GM19467 (cell line): ENCODE data around the gene STX16.

ENCODE experiments used
- ATAC-seq: cut with Tn5 transposase; IDR thresholded peaks from one replicate; pipeline ENCODE4 v1.9.1; 2021; ENCODE audit warnings: mild to moderate bottlenecking, moderate library complexity; ENCODE audit not compliant: unreplicated experiment

STX16 gene

DNA sequence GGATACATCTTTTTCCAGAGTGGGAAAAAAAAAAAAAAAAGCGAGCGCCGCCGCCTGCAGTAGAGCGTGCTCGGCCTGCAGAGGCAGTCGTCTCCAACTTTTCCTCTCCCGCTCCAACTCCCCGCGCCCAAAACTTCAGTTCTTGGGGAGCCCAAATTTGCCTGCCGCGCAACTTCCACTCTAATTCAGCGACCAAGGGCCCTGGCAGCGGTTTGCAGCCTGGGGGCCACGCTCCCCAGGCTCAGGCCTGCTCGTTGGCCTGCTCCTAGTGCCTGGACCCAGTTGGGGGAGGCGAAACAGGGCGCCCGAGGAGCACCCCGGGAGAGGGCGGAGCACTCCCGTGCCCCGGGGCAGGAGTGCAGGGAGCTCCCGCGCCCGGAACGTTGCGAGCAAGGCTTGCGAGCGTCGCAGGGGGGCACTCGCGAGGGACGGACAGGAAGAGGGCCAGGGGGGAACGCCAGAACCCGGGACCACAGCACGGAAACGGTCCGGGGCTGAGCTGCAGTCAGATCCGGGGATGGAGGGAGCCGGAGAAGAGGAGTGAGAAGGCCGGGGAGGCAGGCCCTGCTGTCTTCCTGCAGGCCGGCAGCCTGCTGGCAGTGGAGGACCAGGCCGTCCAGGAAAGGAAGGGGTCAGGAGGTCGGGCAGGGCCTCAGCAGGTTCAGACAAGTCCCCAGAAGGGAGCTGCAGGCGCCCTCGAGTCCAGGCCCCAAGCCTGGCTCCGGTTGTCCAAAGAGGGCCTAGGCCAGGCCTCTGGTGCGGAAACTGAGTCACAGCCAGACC is at the start of gene STX16:
Gene STX16 (plus strand): TSS at position 508 of the 783 bp plus-strand sequence. CDS start 724 bp downstream, outside the sequence.
- peak; percentile 56 for ATAC-seq

GRCh38 chr20:58602124-58602523 is 49.0 kb upstream of the STX16 start:
- ATAC-seq = no peak

- no peak for ATAC-seq
These were observed 47.4 kb upstream of the STX16 start for GRCh38 chr20:58603721-58604120.

DNA sequence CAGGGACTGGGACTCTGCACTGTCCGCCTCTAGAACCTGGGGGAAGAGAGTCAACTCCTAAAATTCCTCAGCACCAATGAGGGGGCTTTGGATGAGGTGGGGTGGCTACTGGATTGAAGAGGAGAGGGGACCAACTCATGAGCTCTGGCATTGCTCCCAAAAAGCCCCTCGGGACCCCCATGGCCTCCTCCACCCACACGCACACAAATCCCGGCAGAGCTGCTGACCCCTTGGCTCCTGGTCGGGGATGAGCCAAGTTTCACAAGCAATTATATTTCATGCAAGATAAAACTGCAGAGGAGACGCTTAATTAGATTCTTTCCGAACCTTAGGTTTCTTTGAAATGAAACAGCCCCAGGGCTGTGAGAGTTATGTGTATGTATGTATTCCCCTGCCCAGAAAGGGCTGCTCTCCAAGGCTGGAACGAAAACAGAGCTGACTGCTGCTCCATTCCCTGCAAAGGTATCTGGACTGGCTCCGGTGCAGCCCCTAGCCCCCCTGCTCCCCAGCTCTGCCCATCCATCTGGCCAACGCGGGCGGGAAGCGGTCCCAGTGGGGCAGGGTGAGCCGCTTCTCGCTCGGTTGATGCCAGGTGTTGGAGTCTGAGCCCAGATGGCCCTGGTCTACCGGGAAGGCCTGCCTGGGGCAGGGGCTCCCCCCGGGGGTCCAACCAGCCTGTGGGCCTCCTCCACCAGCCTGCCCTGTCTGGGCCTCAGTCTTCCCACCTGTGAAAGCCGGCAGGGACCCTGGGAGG is 46.8 kb upstream of the STX16 start:
- ATAC-seq = no peak

DNA sequence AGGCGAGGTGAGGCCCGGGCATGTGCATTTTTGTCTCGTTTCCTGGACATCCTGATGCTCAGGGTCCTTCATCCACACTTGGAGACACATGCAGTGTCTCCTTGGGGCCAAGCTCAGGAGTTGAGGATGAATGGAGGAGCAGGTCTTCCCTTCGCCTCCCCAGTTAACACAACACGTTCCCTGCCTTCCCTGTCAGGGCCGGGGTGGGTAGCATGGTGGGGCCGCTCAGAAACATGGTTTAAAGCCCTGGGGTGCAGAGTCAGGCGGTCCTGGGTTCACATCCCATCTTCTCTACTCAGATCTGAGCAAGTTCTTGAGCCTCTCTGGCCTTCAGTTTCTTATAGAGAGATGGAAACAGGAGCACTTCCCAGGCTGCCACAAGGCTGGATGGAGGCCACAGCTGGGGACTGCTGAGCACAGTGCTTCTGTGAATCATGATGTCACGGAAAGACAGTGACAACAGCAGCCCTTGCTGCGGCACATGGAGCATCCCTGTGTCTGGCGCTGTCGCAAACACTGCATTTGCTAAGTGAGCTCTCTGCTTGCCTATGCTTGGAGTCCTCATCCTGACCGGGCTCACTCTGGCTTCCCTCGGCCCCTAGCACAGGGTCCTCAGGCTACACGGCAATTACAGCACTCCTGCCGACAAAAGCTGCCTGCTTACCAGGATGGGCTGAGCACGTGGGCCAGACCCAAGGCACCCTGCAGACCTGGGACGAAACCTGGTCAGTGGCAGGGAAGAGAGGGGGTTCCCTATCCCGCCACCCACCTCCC is 45.6 kb upstream of the STX16 start:
- no peak for ATAC-seq

GRCh38 chr20:58606184-58606583 is 44.9 kb upstream of the STX16 start:
- ATAC-seq = no peak

GRCh38 chr20:58608096-58608840 is 42.8 kb upstream of the STX16 start:
- no peak for ATAC-seq

DNA sequence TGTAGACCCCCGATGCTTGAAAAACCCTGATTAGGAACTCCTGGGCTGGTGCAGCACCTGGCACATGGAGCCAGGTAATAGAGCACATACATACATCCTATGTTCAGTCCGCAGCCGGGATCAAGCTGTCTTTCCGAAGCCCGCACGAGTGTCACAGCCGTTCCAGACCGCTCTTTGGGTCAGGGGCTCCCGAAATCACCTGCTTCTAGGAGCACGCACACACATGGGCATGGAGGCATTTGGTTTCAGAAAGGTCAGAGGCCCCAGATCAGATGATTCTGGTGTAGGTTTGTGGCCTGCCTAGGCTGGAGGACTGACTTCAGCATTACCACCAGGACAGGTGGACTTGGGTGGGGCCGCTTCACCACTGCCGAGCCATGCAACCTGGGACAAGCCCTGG is 42.1 kb upstream of the STX16 start:
- no peak for ATAC-seq

DNA sequence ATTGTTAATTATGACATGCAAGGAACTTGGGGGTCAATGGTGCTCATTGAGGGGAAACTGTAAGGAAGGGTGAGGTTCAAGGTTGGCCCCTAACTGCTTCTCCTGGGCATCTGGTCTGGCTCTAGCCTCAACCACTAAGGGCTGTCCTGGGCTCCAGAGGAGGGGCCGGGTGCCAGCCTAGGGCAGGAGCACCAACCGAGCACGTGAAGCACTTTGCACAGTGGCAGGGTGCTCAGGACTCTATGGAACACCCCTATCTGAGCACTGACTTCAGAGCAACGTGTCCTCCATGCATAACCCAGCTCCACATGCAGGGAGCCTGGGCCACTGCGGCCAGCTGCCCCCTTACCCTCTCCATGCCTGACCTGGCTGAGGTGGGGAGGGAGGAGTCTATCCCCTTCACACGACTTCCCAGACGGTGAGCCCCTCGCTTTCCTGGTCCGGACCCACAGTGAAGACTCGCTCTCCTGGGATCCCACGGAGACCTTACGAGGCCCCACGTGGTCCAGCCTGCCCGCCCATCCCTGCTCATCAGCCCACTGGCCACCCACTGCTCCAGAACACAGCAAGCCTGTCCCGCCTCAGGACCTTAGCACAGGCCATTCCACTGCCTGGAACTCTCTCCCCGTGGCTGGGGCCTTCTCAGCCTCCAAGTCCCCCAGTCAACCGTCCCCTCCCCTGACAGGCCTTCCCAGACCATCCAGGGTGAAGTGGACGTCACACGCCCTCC is 40.8 kb upstream of the STX16 start:
- ATAC-seq = no peak

DNA sequence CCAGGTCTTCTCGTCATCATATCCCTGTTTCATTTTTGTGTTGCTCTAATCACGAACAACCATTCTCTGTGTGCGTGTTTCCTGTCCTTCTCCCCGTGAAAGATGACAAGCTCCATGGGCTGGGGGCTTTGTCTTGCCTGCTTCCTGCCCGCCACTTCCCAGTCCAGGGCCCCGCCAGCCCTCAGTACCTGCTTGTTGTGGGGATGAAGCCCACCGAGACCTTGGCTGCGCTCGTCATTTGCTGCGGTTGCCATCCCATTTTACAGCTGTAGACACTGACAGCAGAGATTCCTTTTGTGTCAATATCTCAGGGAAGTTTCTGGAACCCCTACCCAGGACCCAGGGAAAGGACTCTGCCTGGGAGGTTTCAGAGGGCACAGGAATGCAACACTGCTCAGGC is 40.3 kb upstream of the STX16 start:
- no peak for ATAC-seq

GRCh38 chr20:58611236-58612030 is 39.6 kb upstream of the STX16 start:
- ATAC-seq = no peak

- ATAC-seq = no peak
These were observed 38.9 kb upstream of the STX16 start for GRCh38 chr20:58612121-58612691.

DNA sequence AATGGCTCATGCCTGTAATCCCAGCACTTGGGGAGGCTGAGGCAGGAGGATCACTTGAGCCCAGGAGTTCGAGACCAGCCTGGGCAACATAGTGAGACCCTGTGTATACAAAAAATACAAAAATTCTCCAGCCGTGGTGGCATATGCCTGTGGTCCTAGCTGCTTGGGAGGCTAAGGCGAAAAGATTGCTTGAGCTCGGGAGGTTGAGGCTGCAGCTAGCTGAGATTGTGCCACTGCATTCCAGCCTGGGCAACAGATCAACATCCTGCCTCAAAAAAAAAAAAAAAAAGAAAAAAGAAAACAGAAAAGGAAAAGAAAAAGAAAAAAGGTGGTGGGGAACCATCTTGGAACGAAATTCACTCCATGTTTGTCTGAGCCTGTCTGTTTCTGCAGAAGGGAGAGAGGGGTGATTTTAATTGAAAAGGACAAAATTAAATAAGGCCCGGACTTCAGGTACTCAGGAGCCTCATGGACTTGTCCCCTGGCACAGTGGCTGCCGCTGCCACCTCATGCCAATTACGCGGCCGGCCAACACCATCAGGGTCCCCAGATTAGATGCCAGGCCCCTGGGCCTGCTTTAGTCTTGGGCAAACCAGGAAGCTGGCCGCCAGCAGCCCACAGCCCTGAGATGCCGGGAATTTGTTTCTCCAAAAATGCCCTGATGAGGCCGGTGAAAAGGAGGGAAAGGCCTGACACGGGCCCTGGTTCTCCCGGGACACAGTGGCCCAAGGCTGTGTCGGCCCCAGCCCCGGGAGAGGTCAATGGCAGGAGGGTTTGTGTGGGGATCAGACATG is 37.8 kb upstream of the STX16 start:
- ATAC-seq = no peak

DNA sequence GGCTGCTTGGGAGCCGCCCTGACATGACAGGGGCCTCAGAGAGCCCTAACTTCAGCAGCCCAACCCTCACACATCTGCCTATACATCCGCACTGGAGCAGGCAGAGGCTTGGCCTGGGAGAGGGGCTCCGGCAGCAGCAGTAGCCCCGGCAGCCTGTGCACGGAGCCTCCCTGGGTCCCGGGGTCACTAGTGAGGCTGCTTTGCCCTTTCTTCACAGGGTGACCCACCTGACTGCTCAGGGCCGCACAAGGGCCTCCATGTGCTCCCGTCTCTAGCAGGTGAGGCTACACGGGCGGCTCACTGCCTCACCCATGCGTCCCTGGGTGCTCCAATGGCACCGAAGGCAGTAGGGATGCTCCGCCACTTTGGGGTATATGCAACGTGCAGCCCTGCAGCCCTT is 36.7 kb upstream of the STX16 start:
- no peak for ATAC-seq

DNA sequence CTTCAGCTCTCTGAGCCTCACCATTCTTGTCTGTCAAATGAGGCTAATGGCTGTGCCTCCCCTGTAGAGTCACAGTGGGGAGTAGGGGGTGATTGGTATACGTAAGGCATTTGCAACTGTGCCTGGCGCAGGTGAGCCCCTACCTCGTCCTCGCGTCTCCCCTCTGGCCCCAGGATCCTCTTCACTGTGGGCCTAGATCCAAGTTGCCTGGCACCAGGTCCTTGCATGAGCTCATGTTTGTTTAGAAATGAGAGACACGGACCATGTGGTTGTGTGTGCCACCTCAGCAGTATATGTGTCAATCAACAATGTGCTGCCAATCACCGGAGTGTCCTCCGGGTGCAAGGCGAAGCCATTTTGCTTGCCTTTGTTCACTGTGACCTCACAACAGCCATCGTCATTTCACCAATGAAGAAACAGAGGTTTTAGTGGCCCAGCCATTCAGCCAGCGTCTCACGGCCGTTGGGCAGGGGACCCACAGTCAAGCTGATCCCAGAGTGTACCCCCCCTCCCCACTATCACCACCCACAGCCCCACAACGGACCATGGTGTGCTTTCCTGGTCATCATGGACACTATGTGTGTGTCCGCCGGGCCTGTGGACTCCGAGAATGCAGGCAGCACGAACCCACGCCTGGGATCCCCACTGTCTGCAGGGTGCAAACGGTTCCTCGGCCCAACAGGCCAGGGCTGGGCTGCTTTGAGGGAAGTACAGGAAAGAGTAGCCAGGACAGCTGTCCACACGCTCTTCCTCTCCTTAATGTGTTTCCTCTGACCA is 35.9 kb upstream of the STX16 start:
- no peak for ATAC-seq

DNA sequence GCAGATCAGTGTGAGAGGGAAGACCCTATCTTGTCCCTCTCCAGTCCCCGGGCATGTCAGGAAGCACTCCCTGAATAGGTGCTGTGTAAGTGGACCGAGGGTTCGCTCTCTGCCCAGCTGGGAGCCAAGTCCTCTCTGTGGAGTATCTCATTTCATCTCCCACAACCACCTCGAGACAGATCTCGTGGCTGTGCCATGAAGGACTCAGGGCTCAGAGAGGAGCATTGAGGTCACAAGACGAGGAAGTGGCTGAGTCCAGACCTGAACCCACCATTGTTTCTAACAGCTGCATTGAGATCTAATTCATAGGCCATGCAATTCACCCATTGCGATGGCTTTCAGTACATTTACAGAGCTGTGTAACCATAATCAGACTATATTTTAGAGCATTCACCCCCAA is 34.7 kb upstream of the STX16 start:
- no peak for ATAC-seq

DNA sequence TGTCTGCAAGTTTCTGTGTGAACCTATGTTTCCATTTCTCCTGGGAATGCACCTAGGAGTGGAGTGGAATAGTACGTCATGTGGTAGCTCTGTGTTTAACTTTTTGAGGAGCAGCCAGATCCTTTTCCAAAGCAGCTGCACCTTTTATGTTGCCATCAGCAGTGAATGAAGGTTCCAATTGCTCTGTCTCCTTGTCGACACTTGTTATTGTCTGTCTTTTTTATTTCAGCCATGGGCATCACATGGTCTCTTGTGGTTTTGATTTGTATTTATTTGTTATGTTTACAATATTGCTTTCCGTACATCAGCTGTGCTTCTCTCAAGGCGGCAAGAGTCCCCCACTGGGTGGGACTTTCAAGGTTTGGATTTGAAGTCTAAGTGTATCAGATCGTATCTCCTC is 33.9 kb upstream of the STX16 start:
- no peak for ATAC-seq
